Esophagus squamous epithelium (tissue), 4 donors: ENCODE data around the gene EGFLAM.

ENCODE experiments used
- CTCF ChIP-seq, 6 experiments: fragments of 450-650 bp in 4 of 6; fragments of 200-600 bp in 2 of 6; sonication (generic) in 2 of 6; IDR thresholded peaks; one replicate each; pipeline ENCODE4 v1.5.1; 2016 to 2019; ENCODE audit warnings: antibody characterized with exemption in 6 of 6, mild to moderate bottlenecking in 4 of 6, moderate library complexity in 4 of 6
- POLR2A ChIP-seq, 4 donors: fragments of 450-650 bp; IDR thresholded peaks; one replicate each; pipeline ENCODE4 v1.6.1; 2017; ENCODE audit warnings: antibody characterized with exemption in 4 of 4, mild to moderate bottlenecking in 4 of 4, moderate library complexity in 3 of 4

GRCh38 chr5:38447786-38448185 lies 189.4 kb downstream of the EGFLAM start:
- no peak for TF ChIP-seq POLR2A (IDR thresholded peaks at IDR 0.05)
- TF ChIP-seq CTCF (IDR thresholded peaks at IDR 0.05) = no peak
